GM19240 (cell line): Measurements from ENCODE around the gene CMTM7.
"Not testable (repeated sequence)": the region's sequence is repeated elsewhere in the genome, so short reads cannot be mapped to it uniquely, and the experiment has no call there.

Experiments
- DNase-seq: peaks from one replicate; pipeline ENCODE4 v3.0.0; 2011; ENCODE audit warnings: low spot score; ENCODE audit not compliant: insufficient read length

The CMTM7 gene

GRCh38 chr3:32456429-32457130, 64.9 kb downstream of the CMTM7 start:
- no peak for DNase-seq

DNA sequence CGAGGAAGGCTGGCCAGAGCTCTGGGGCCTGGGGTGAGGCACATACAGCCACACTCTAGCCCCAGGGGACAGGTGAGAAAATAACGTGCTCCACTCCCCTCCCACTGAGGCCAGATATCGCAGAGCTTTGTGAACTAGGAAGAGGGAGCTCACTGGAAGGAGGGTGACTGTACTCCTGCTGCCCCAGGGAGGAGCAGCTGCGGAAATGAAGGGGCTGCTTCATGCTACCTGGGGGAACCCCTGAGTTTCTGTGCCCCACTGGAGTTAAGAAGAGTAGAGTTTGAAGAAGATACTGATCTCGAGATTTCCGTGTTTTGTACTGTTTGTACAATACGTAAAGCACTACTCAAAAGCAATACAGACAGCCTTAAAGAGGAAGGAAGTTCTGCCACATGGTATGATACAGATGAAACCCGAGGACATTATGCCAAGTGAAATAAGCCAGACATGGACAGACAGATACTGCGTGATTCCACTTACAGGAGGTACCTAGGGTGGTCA, 66.4 kb downstream of the CMTM7 start:
- no peak for DNase-seq

DNA sequence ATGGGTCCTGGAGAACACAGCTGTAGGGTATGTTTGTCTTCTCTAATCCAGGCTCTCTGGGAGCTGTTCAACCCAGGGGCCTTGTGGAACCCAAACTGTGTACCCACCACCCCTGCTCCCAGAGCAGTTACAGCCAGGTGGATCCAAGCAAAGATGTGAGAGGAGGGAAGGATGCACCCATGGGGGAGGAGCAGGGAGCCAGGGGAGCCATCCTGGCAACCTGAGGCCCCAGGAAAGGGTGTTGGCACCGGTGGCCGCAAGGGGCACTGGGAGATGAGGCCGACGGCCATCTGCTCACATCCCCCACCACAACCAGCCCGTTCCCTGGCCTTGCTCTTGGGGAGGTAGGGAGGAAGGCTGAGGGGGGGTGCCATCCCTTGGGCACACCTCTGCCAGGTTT, 67.8 kb downstream of the CMTM7 start:
- no peak for DNase-seq

DNA sequence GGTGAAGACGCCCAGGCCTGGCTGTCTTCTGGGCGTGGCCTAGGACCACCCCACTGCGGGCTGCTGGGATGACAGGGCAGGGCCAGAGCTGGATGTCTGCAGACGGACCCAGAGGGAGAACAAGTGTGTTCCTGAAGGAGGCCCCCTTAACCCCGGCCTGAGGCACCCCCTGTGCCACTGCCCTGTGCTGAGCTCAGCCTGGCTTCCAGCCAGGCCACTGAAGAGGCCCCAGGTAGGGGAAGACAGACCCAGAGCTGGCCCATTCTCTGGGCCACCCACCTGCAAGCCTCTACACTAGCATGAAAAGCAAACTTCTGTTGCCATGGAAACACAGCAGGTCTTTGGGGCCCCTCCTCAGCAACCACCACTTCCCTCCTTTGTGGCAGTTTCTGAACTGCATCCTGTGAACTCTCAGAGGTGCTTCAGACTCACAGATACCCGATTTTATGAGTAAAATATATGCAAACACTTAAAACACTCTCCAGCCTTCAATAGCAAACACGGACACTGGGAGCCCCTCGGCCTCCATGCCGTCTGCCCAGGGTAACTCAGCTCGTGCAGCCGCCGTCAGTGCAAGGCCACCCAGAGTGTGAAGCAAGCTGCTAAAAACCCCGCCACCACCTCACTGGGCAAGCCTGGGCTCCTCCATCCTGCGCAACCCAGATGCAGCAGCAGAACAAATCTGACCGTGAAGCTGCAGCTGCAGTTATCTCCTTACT, 68.5 kb downstream of the CMTM7 start:
- DNase-seq: peak; percentile 44

GRCh38 chr3:32460817-32461496, 69.3 kb downstream of the CMTM7 start:
- not testable (repeated sequence) for DNase-seq

GRCh38 chr3:32462191-32462986, 70.7 kb downstream of the CMTM7 start:
- DNase-seq: not testable (repeated sequence)

GRCh38 chr3:32463415-32463814, 71.8 kb downstream of the CMTM7 start:
- DNase-seq: not testable (repeated sequence)

- not testable (repeated sequence) for DNase-seq
These were observed 73.1 kb downstream of the CMTM7 start for GRCh38 chr3:32464726-32465125.

DNA sequence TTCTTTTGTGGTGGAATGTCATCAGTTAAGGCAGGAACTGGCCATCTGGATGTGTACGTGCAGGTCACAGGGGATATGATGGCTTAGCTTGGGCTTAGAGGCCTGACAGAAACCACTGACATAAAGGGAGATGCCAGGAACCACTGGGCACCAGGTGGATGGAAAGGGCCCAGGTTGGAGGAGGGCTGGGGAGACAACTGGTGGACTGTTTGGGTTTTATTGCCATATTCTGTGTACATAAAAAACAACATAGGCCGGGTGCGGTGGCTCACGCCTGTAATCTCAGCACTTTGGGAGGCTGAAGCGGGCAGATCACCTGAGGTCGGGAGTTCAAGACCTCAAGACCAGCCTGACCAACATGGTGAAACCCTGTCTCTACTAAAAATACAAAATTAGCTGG, 75.2 kb downstream of the CMTM7 start:
- DNase-seq: not testable (repeated sequence)

DNA sequence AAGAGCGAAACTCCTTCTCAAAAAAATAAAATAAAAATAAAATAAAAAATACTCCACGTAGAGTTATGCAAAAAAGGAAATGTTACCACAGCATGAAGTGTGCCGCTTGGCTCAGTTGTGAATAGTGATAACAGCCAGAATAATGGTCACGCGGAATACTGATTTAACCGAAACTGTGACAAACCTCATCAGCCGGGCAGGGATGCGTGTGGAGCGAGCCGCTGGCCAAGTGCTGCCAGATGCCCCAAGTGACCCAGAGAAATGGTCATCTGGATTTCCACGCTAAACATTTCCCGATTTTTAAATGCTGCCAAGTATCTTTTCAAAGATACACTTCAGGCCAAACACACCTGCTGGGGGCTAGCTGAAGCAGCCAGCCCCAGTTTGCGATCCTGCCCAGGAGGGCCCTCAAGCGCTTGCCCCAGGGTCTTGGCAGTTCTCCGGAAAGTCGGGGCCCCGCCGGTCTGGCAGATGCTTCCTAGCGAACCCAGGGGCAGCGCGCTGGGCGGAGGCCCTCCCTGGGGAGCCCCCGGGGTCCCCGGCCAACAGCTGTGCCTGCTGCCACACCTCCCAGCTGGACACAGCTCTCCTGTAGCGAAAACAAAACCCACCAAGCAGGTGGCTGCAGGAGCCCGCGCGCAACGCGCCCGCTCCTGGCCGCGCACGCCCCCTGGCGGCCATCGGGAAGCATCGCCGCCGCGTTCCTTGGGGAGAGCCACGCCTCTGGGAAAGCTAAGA, 75.8 kb downstream of the CMTM7 start:
- DNase-seq: peak; percentile 65

GRCh38 chr3:32469151-32469874, 77.7 kb downstream of the CMTM7 start:
- DNase-seq: no peak

- no peak for DNase-seq
These were observed 78.7 kb downstream of the CMTM7 start for GRCh38 chr3:32470362-32470761.

DNA sequence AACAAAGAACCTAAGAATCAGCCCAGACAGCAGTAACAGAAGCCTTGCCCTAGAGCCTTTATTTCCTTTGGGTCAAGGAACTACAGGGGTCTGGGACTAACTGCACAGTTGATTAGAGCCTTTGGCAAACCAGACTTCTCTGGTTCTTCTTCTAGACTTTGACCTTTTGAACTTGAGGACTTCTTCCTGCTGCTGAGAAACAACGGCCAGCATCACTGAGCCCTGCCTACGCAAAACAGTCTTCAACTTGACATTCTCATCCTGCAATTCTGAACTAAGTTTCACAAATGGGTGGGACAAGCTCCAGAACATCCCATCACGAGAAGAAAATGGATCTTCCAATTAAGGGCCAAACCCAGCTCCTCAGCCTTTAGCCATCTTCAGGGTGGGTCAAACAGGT, 79.6 kb downstream of the CMTM7 start:
- DNase-seq: no peak

DNA sequence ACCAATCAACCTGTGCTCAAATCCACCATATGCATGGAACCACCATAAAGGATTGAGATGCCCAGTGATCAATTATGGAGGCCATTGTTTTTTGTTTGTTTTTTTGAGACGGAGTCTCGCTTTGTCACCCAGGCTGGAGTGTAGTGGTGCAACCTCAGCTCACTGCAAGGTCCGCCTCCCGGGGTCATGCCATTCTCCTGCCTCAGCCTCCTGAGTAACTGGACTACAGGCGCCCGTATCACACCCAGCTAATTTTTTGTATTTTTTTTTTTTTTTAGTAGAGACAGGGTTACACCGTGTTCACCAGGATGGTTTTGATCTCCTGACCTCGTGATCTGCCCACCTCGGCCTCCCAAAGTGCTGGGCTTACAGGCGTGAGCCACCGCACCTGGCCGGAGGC, 80.5 kb downstream of the CMTM7 start:
- not testable (repeated sequence) for DNase-seq

GRCh38 chr3:32474201-32474600, 82.5 kb downstream of the CMTM7 start:
- DNase-seq: no peak

- no peak for DNase-seq
These were observed 89.0 kb downstream of the CMTM7 start for GRCh38 chr3:32480604-32481003.

DNA sequence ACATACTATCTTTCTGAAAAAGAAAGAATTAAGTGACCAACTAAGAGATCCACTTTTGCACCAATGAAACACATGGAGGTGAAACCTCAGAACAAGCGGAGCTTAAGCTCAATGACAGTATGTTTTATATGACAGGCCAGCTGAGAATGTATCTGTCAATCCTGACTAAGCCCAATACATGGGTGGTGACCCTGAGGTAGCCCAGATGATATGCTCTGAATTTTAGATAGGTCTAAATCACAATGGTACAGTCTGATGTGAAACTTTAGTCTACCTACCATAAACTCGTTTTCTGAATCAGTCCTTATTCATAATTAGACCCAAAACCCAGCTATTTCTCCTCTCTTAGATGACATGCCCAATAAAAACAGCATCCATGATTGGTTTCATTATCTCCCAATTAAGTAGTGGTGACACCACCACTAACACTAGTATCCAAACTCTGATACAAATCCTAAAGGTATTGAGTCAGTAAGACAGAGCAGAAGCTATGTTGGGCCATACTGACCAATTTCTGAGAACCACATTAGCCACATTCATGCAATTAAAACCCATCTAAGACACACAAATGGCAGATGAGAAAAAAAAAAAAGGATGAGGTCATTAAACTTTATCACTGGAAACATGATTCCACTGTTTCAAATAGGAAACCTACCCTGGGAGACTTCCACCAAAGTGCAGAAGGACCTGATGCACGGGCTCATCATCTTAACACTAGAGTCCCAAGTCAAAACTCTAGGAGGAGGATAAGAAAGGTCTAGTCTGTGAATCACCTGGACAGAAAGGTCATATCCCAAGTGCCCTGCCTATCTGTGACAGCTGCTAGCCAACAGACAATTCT, 90.4 kb downstream of the CMTM7 start:
- no peak for DNase-seq

- DNase-seq: no peak
These were observed 91.0 kb downstream of the CMTM7 start for GRCh38 chr3:32482693-32483092.

DNA sequence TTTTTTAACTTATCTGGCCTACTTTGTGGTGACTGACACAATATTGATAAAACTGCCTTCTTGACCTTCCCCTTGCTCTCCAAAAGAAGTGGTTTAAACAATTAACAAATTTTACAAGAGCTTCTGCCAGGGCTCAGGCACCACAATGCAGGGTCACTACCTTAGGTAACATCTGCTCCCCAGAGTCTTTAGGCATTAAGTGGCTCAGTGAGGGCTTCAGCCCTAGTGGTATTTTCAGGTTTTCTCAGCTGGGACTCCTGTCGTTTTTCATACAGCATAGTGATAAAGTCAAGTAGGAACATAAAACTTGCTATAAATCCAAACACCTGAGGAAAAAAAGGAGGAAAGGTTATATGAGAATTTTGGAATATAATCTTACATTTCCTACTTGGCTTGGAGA, 92.1 kb downstream of the CMTM7 start:
- DNase-seq: no peak
